H1 (cell line): ENCODE data around the gene HTR1D. TPM values are rescaled to one million over a fixed set of nuclear protein-coding genes. Genes with fewer than 3 reads are reported as not detected.

Experiments used
- CTBP2 ChIP-seq: IDR thresholded peaks from 2 replicates; pipeline ENCODE4 v1.7.0; 2011; ENCODE audit warnings: borderline replicate concordance, mild to moderate bottlenecking, moderate library complexity, mixed read lengths, low read length; ENCODE audit not compliant: insufficient read depth, insufficient read length
- EZH2 ChIP-seq: fragments of 200-600 bp; sonication (generic); IDR thresholded peaks from 2 replicates; pipeline ENCODE4 v1.7.1; 2012; ENCODE audit warnings: low read depth, mild to moderate bottlenecking, moderate library complexity, low read length, inconsistent platforms; ENCODE audit not compliant: severe bottlenecking
- GABPA ChIP-seq: IDR thresholded peaks from 2 replicates; pipeline ENCODE4 v1.6.1; 2011; ENCODE audit warnings: mild to moderate bottlenecking, low read length, moderate library complexity, borderline replicate concordance; ENCODE audit not compliant: insufficient read depth
- KDM1A ChIP-seq: fragments of 200-600, 300-600 bp; sonication (generic); IDR thresholded peaks from 2 replicates; pipeline ENCODE4 v1.7.1; 2016; ENCODE audit warnings: mild to moderate bottlenecking, low read length, borderline replicate concordance
- NRF1 ChIP-seq: IDR thresholded peaks from 2 replicates; pipeline ENCODE4 v1.6.1; 2011; ENCODE audit warnings: mild to moderate bottlenecking, low read depth, low read length, improper control_type of control experiment
- RBBP5 ChIP-seq: IDR thresholded peaks from 2 replicates; pipeline ENCODE4 v1.7.1; 2012; ENCODE audit warnings: low read depth, mild to moderate bottlenecking, inconsistent platforms, low read length, moderate library complexity, borderline replicate concordance
- SP1 ChIP-seq: IDR thresholded peaks from 2 replicates; pipeline ENCODE4 v1.6.1; 2011; ENCODE audit warnings: low read depth, low read length
- TAF1 ChIP-seq: IDR thresholded peaks from 2 replicates; pipeline ENCODE4 v1.6.1; 2011; ENCODE audit warnings: mild to moderate bottlenecking, low read depth, low read length
- TBP ChIP-seq: IDR thresholded peaks from 2 replicates; pipeline ENCODE4 v1.6.1; 2011; ENCODE audit warnings: low read depth, low read length, improper control_type of control experiment
- polyA plus RNA-seq, 7 experiments: library from polyadenylated mRNA; depleted of rRNA in 3 of 7; stranded (reverse) in 5 of 7; unstranded in 2 of 7; fragments of >200 nt in 5 of 7; fragments of 200-250 nt in 2 of 7; gene quantifications; 1 replicate in 5 of 7; 2 replicates in 1 of 7; 4 replicates in 1 of 7; pipeline versions ENCODE4 v1.2.1 to v1.2.3, GENCODE V29; 2011 to 2013; ENCODE audit warnings: missing spikeins in 2 of 7, mixed read lengths in 2 of 7
- total RNA-seq: library from RNA; stranded (reverse); fragmentation: NEBNext Ultra II Directional; extraction: Animal tissue kit (Norgen Biotek cat#: 25700); gene quantifications from 2 replicates; pipeline ENCODE4 v1.2.1, GENCODE V29; 2021

HTR1D gene
- total and polyA plus RNA-seq, 2 of the 8 experiments (the other 6 are each of a cell fraction or from before 2014, with no cell fraction given): 8.8 to 11.5 TPM

GRCh38 chr1:23167353-23168078 lies 49.8 kb downstream of the HTR1D start (continued):
- 0 out of 2 replicates have a peak, but pooled peaks have one; percentile 15 for TF ChIP-seq SP1
- TF ChIP-seq GABPA: peak; percentile 44; the same call in 1 of the 2 replicates
- TF ChIP-seq KDM1A: 0 out of 2 replicates have a peak, but pooled peaks have one; percentile 18
- TF ChIP-seq TBP: peak; percentile 19; the same call in 1 of the 2 replicates
- TF ChIP-seq EZH2: no peak
- no peak for TF ChIP-seq NRF1
- peak; percentile 70 for TF ChIP-seq TAF1
- TF ChIP-seq RBBP5: peak; percentile 77; the same call in 1 of the 2 replicates
- TF ChIP-seq CTBP2: no peak
